Measurements from ENCODE around the gene ELOVL2. TPM values are rescaled to one million over a fixed set of nuclear protein-coding genes. Genes with fewer than 3 reads are reported as not detected.
"Not testable (repeated sequence)": the region's sequence is repeated elsewhere in the genome, so short reads cannot be mapped to it uniquely, and the experiment has no call there.

ELOVL2 gene
- total RNA-seq, 1 donor from 2014 or later = 1.1 TPM

GRCh38 chr6:11006061-11006460, 38.0 kb downstream of the ELOVL2 start:
- DNase-seq (no peak), ATAC-seq (ENCODE audit: poor library complexity) (no peak)
- intact Hi-C loops (cut with DNase I) = no loop called here

- intact Hi-C loops (cut with DNase I); ATAC-seq (ENCODE audit: poor library complexity); DNase-seq: not testable (repeated sequence)
Measured at GRCh38 chr6:11003297-11003696, 40.8 kb downstream of the ELOVL2 start.

GRCh38 chr6:11002176-11002575, 41.9 kb downstream of the ELOVL2 start:
- ATAC-seq (ENCODE audit: poor library complexity) (no peak), DNase-seq (no peak)
- intact Hi-C loops (cut with DNase I) = no loop called here

- peak; percentile 83 for ATAC-seq (ENCODE audit: poor library complexity)
- intact Hi-C loops (cut with DNase I) = no loop called here
- no peak for DNase-seq
Measured at GRCh38 chr6:10999994-11000393, 44.1 kb downstream of the ELOVL2 start.

GRCh38 chr6:10995114-10995707, 48.9 kb downstream of the ELOVL2 start:
- DNase-seq (peak; percentile 50), ATAC-seq (ENCODE audit: poor library complexity) (peak; percentile 43)
- intact Hi-C loops (cut with DNase I) = no loop called here

GRCh38 chr6:10993896-10994295, 50.2 kb downstream of the ELOVL2 start:
- ATAC-seq (ENCODE audit: poor library complexity) (no peak), DNase-seq (no peak)
- intact Hi-C loops (cut with DNase I) = no loop called here

GRCh38 chr6:10991115-10991514, 53.0 kb downstream of the ELOVL2 start:
- no peak for ATAC-seq (ENCODE audit: poor library complexity)
- intact Hi-C loops (cut with DNase I) = no loop called here
- no peak for DNase-seq

- no peak for ATAC-seq (ENCODE audit: poor library complexity)
Measured at GRCh38 chr6:10989587-10989986, 54.5 kb downstream of the ELOVL2 start.

GRCh38 chr6:10984959-10985358, 59.1 kb downstream of the ELOVL2 start:
- intact Hi-C loops (cut with DNase I); DNase-seq; ATAC-seq (ENCODE audit: poor library complexity): not testable (repeated sequence)

More at GRCh38 chr6:10989587-10989986, 54.5 kb downstream of the ELOVL2 start:
- DNase-seq = no peak
- intact Hi-C loops (cut with DNase I) = no loop called here

GRCh38 chr6:10981409-10981808, 62.7 kb downstream of the ELOVL2 start:
- ATAC-seq (ENCODE audit: poor library complexity) = no peak
- intact Hi-C loops (cut with DNase I) = no loop called here
- no peak for DNase-seq

GRCh38 chr6:10979603-10980002, 64.5 kb downstream of the ELOVL2 start:
- DNase-seq (no peak), ATAC-seq (ENCODE audit: poor library complexity) (no peak)
- intact Hi-C loops (cut with DNase I) = no loop called here

- intact Hi-C loops (cut with DNase I) = no loop called here
- ATAC-seq (ENCODE audit: poor library complexity) (no peak), DNase-seq (no peak)
Measured at GRCh38 chr6:10977231-10977968, 66.7 kb downstream of the ELOVL2 start.

GRCh38 chr6:10976571-10976970, 67.5 kb downstream of the ELOVL2 start:
- ATAC-seq (ENCODE audit: poor library complexity) = no peak
- no peak for DNase-seq
- intact Hi-C loops (cut with DNase I) = no loop called here

GRCh38 chr6:10972196-10972595, 71.9 kb downstream of the ELOVL2 start:
- DNase-seq (no peak), ATAC-seq (ENCODE audit: poor library complexity) (no peak)
- intact Hi-C loops (cut with DNase I) = no loop called here

- ATAC-seq (ENCODE audit: poor library complexity) (no peak), DNase-seq (no peak)
- intact Hi-C loops (cut with DNase I) = no loop called here
Measured at GRCh38 chr6:10970731-10971130, 73.4 kb downstream of the ELOVL2 start.

GRCh38 chr6:10968776-10969175, 75.3 kb downstream of the ELOVL2 start:
- ATAC-seq (ENCODE audit: poor library complexity) = no peak
- intact Hi-C loops (cut with DNase I) = no loop called here
- DNase-seq = no peak

GRCh38 chr6:10964684-10965083, 79.4 kb downstream of the ELOVL2 start:
- no peak for ATAC-seq (ENCODE audit: poor library complexity)
- DNase-seq = no peak
- intact Hi-C loops (cut with DNase I) = no loop called here

GRCh38 chr6:10963113-10963512, 81.0 kb downstream of the ELOVL2 start:
- DNase-seq = no peak
- intact Hi-C loops (cut with DNase I) = no loop called here
- no peak for ATAC-seq (ENCODE audit: poor library complexity)

GRCh38 chr6:10962673-10963072, 81.4 kb downstream of the ELOVL2 start:
- ATAC-seq (ENCODE audit: poor library complexity) = no peak
- intact Hi-C loops (cut with DNase I) = no loop called here
- DNase-seq = no peak

GRCh38 chr6:10961837-10962236, 82.3 kb downstream of the ELOVL2 start:
- intact Hi-C loops (cut with DNase I) = no loop called here
- DNase-seq (no peak), ATAC-seq (ENCODE audit: poor library complexity) (no peak)

Data from Right ventricle myocardium superior (tissue), 1 donor.